Lung (tissue), 12 donors: ENCODE data around the gene GORASP1. TPM values are rescaled to one million over a fixed set of nuclear protein-coding genes. Genes with fewer than 3 reads are reported as not detected.

ENCODE experiments used
- ATAC-seq: fragments of 200-7000 bp; cut with Tn5 transposase; one replicate; pipeline ENCODE4 v1.9.1; 2020; ENCODE audit warnings: moderate number of reproducible peaks; ENCODE audit not compliant: insufficient read depth, low FRiP score
- DNase-seq, 3 donors: peaks; one replicate each; pipeline ENCODE4 v3.0.0-alpha.2; 2013 to 2017
- H3K27ac ChIP-seq, 2 donors: one replicate each; pipeline ENCODE4 v1.5.1; 2013; ENCODE audit warnings: mild to moderate bottlenecking in 2 of 2, moderate library complexity in 2 of 2, control low read depth in 1 of 2, inconsistent platforms in 1 of 2, low read depth in 1 of 2, low read length in 1 of 2
- H3K27me3 ChIP-seq, 3 donors: one replicate each; pipeline ENCODE4 v1.5.1; 2013; ENCODE audit warnings: low read length in 2 of 3; ENCODE audit not compliant: control insufficient read depth in 3 of 3, insufficient read depth in 3 of 3
- H3K36me3 ChIP-seq, 4 donors: one replicate each; pipeline ENCODE4 v1.5.1; 2013; ENCODE audit warnings: low read length in 4 of 4, mild to moderate bottlenecking in 1 of 4, moderate library complexity in 1 of 4; ENCODE audit not compliant: control insufficient read depth in 4 of 4, insufficient read depth in 4 of 4
- H3K4me1 ChIP-seq, 5 donors: one replicate each; pipeline ENCODE4 v1.5.1; 2013; ENCODE audit warnings: low read length in 5 of 5, mild to moderate bottlenecking in 2 of 5, moderate library complexity in 1 of 5; ENCODE audit not compliant: control insufficient read depth in 5 of 5, insufficient read depth in 5 of 5
- H3K4me3 ChIP-seq: one replicate; pipeline ENCODE4 v1.5.1; 2013; ENCODE audit warnings: mild to moderate bottlenecking, control low read depth, moderate library complexity
- H3K9ac ChIP-seq, 2 donors: one replicate each; pipeline ENCODE4 v1.5.1; 2013; ENCODE audit warnings: low read length in 2 of 2, control low read depth in 1 of 2; ENCODE audit not compliant: insufficient read depth in 1 of 2
- H3K9me3 ChIP-seq, 4 donors: one replicate each; pipeline ENCODE4 v1.5.1; 2013; ENCODE audit warnings: low read length in 3 of 4, mild to moderate bottlenecking in 1 of 4, moderate library complexity in 1 of 4; ENCODE audit not compliant: control insufficient read depth in 4 of 4, insufficient read depth in 3 of 4
- CTCF ChIP-seq: IDR thresholded peaks from 2 replicates; pipeline ENCODE4 v1.5.1; 2012; ENCODE audit warnings: mild to moderate bottlenecking; ENCODE audit errors: control extremely low read depth, extremely low read depth
- WGBS, 2 donors: extraction: QIAGEN DNeasy Blood & Tissue Kit; methylation state at CpG; one replicate each; pipeline ENCODE4 v1.1.7; 2013; 5-methylcytosine and 5-hydroxymethylcytosine counted together
- polyA plus RNA-seq, 2 donors: library from polyadenylated mRNA; stranded (reverse); fragments of 200-250 nt; gene quantifications; one replicate each; pipeline ENCODE4 v1.2.1, GENCODE V29; 2013
- total RNA-seq, 2 donors: library from RNA; depleted of rRNA in 1 of 2; stranded (reverse); fragments of >200 nt in 1 of 2; gene quantifications; one replicate each; pipeline ENCODE4 v1.2.1, GENCODE V29; 2014 to 2021
- donor health status: control.
- donor health status: control.
- donor health status: Bipolar disorder and iron deficiency.
- donor health status: healthy.
- donor health status: DM: yes; HTN: yes; CAD: no.

The GORASP1 gene
- total and polyA plus RNA-seq, 4 donors = 28.7 to 71.1 (median 48.5) TPM

DNA sequence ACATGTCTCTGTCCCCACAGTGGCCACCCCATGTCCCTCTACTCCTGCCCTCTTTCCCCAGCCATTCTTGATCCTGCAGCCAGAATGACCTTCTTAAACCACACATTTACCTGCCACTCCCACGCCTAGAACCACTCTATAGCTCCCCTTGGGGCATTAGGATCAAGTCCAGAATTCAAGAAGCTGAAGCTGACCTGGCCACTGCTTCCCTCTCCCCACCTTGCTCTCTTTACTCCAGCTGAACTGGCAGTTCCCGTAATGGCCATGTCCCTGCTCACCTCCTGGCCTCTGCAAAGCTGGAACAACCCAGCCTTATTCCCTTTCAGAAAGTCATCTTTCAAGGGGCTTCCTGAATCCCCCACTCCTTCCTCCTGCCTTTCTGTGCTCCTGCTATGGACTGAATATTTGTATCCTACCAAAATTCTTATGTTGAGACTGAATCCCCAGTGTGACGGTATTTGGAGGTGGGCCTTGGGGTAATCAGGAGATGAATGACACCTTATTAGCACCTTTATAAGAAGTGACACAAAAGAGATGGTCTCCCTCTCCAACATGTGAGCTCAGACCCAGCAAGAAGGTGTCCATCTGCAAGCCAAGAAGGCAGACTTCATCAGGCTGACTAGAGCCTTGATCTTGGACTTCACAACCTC, 42.2 kb upstream of the GORASP1 start:
- H3K4me3 ChIP-seq = no peak overlapping the region
- H3K27ac ChIP-seq = peak overlapping the region in 1 of 2 donors; percentile 98
- peaks cover 0 to 14% (median 8%) of the 10 kb centered on the region in 4 donors for H3K36me3 ChIP-seq
- no peak for ATAC-seq
- no peaks in the 10 kb centered on the region for H3K27me3 ChIP-seq
- DNase-seq = no peak
- H3K9ac ChIP-seq = peak overlapping the region in 1 of 2 donors; percentile 86
- no peak for TF ChIP-seq CTCF
- no peaks in the 10 kb centered on the region for H3K9me3 ChIP-seq
- H3K4me1 ChIP-seq = peaks cover 21 to 71% (median 47%) of the 10 kb centered on the region in 5 donors
- WGBS, 2 donors = 64 to 81% methylated on average over 3 of the region's 3 CpGs

DNA sequence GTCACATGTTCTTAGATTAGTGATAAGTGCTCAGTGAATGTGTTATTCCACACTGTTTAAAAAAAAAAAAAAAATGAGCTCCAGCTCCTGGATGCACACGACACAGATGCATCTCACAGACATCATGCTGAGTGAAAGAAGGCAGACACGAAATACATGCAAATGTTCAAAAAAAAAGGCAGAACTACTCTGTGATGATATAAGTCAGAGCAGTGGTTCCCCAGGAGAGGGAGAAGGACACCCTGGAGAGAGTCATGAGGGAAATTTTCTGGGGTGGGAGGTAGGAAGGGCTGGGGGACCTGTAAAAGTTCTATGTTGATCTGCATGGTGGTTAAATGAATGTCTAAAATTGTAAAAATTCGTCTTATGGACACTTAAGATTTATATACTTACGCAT, 41.6 kb upstream of the GORASP1 start:
- no peaks in the 10 kb centered on the region for H3K27me3 ChIP-seq
- DNase-seq = no peak
- H3K4me1 ChIP-seq = peaks cover 21 to 67% (median 47%) of the 10 kb centered on the region in 5 donors
- H3K36me3 ChIP-seq = peaks cover 4 to 20% (median 10%) of the 10 kb centered on the region in 4 donors
- peak overlapping the region in 1 of 2 donors; percentile 47 for H3K27ac ChIP-seq
- TF ChIP-seq CTCF = no peak
- no peak overlapping the region for H3K9ac ChIP-seq
- WGBS, 2 donors = 51 to 53% methylated on average over 4 of the region's 4 CpGs
- no peaks in the 10 kb centered on the region for H3K9me3 ChIP-seq
- no peak overlapping the region for H3K4me3 ChIP-seq
- ATAC-seq = no peak

- no peak for ATAC-seq
- peak in 1 of 3 donors; percentile 31 for DNase-seq
- Histone ChIP-seq H3K4me1 (peaks cover 21 to 67% (median 47%) of the 10 kb centered on the region in 5 donors), H3K27ac (peak overlapping the region; percentile 67 to 95), H3K36me3 (peaks cover 8 to 25% (median 12%) of the 10 kb centered on the region in 4 donors), H3K9ac (peak overlapping the region in 1 of 2 donors; percentile 26), H3K27me3 (no peaks in the 10 kb centered on the region), H3K4me3 (no peak overlapping the region), H3K9me3 (no peaks in the 10 kb centered on the region)
- TF ChIP-seq CTCF = no peak
- 29% methylated on average over 9 of the region's 9 CpGs for WGBS, 2 donors
Observed at GRCh38 chr3:39148435-39149058, 41.1 kb upstream of the GORASP1 start.
